HL-60 (cell line): Measurements from ENCODE around the gene ECHS1.
"Not testable (repeated sequence)": the region's sequence is repeated elsewhere in the genome, so short reads cannot be mapped to it uniquely, and the experiment has no call there.

ENCODE experiments used
- DNase-seq, 2 experiments: peaks; one replicate each; pipeline ENCODE4 v3.0.0-alpha.2; 2010 to 2020; ENCODE audit warnings: low read depth in 1 of 2, low spot score in 1 of 2
- H3K27ac ChIP-seq: fragments of 250-450 bp; sonication (Bioruptor Pico); replicated peaks from 2 replicates; pipeline ENCODE4 v1.5.1; 2020; ENCODE audit warnings: mild to moderate bottlenecking, moderate library complexity
- H3K27me3 ChIP-seq: fragments of 250-450 bp; sonication (Bioruptor Pico); 2 replicates; pipeline ENCODE4 v1.5.1; 2021; ENCODE audit warnings: mild to moderate bottlenecking, moderate library complexity; ENCODE audit not compliant: insufficient read depth, poor library complexity, severe bottlenecking
- H3K4me3 ChIP-seq: replicated peaks from 2 replicates; pipeline ENCODE4 v1.5.1; 2011; ENCODE audit warnings: mild to moderate bottlenecking, control low read depth, low read length; ENCODE audit not compliant: insufficient read depth
- CTCF ChIP-seq: IDR thresholded peaks from one replicate; pipeline ENCODE4 v1.5.1; 2011; ENCODE audit warnings: low read length, control low read depth, inconsistent platforms; ENCODE audit not compliant: insufficient read depth
- GABPA ChIP-seq: IDR thresholded peaks from 2 replicates; pipeline ENCODE4 v1.6.1; 2012; ENCODE audit warnings: low read depth
- POLR2AphosphoS5 ChIP-seq: IDR thresholded peaks from 2 replicates; pipeline ENCODE4 v1.6.1; 2012; ENCODE audit warnings: low read depth
- REST ChIP-seq: IDR thresholded peaks from 2 replicates; pipeline ENCODE4 v1.6.1; 2012; ENCODE audit warnings: low read depth; ENCODE audit not compliant: insufficient replicate concordance
- SPI1 ChIP-seq: IDR thresholded peaks from 2 replicates; pipeline ENCODE4 v1.6.1; 2012; ENCODE audit warnings: low read depth, mild to moderate bottlenecking, borderline replicate concordance

The ECHS1 gene

GRCh38 chr10:133377818-133378250 is 4.7 kb upstream of the ECHS1 start:
- no peak for DNase-seq
- peaks cover 4% of the 10 kb centered on the region for H3K27me3 ChIP-seq

GRCh38 chr10:133377025-133377817 is 4.1 kb upstream of the ECHS1 start:
- TF ChIP-seq POLR2AphosphoS5 (no peak), REST (no peak), CTCF (no peak), SPI1 (no peak), GABPA (no peak)
- H3K27me3 ChIP-seq, result peaks cover 4% of the 10 kb centered on the region
- no peak overlapping the region for H3K4me3 ChIP-seq
- DNase-seq, result no peak
- no peak overlapping the region for H3K27ac ChIP-seq

More at GRCh38 chr10:133377818-133378250, 4.7 kb upstream of the ECHS1 start:
- H3K27ac ChIP-seq, result no peak overlapping the region
- peak overlapping the region; percentile 72 for H3K4me3 ChIP-seq
- TF ChIP-seq REST (no peak), SPI1 (no peak), CTCF (no peak), POLR2AphosphoS5 (no peak), GABPA (no peak)

- not testable (repeated sequence) for H3K27me3 ChIP-seq, H3K27ac ChIP-seq, H3K4me3 ChIP-seq, DNase-seq
Measured at GRCh38 chr10:133376183-133376582, 3.0 kb upstream of the ECHS1 start.

GRCh38 chr10:133375357-133376115 is 2.4 kb upstream of the ECHS1 start:
- H3K27ac ChIP-seq, result no peak overlapping the region
- peaks cover 4% of the 10 kb centered on the region for H3K27me3 ChIP-seq
- TF ChIP-seq CTCF (no peak), POLR2AphosphoS5 (no peak), SPI1 (no peak), REST (no peak)
- no peak overlapping the region for H3K4me3 ChIP-seq
- DNase-seq, result no peak
